Stomach smooth muscle (tissue), 2 donors: ENCODE data around the gene CXXC5.

Experiments
- H3K27ac ChIP-seq: one replicate; pipeline ENCODE4 v1.7.0; 2013; ENCODE audit warnings: mild to moderate bottlenecking, low read length, inconsistent platforms
- H3K27me3 ChIP-seq, 2 donors: one replicate each; pipeline ENCODE4 v1.7.0; 2013; ENCODE audit warnings: low read length in 2 of 2; ENCODE audit not compliant: insufficient read depth in 2 of 2, control insufficient read depth in 1 of 2
- H3K36me3 ChIP-seq, 2 donors: one replicate each; pipeline ENCODE4 v1.7.0; 2013; ENCODE audit warnings: low read length in 2 of 2; ENCODE audit not compliant: control insufficient read depth in 2 of 2, insufficient read depth in 2 of 2
- H3K4me1 ChIP-seq: one replicate; pipeline ENCODE4 v1.7.0; 2013; ENCODE audit warnings: low read length; ENCODE audit not compliant: control insufficient read depth, insufficient read depth
- H3K4me3 ChIP-seq, 2 donors: one replicate each; pipeline ENCODE4 v1.7.0; 2013; ENCODE audit warnings: low read length in 2 of 2
- H3K9ac ChIP-seq, 2 donors: one replicate each; pipeline ENCODE4 v1.7.0; 2013; ENCODE audit warnings: low read length in 2 of 2, mild to moderate bottlenecking in 1 of 2
- H3K9me3 ChIP-seq, 2 donors: one replicate each; pipeline ENCODE4 v1.7.0; 2013; ENCODE audit warnings: low read length in 2 of 2; ENCODE audit not compliant: control insufficient read depth in 2 of 2
- donor health status: healthy.
- donor health status: Pancreatic carcinoma.

The CXXC5 gene

DNA sequence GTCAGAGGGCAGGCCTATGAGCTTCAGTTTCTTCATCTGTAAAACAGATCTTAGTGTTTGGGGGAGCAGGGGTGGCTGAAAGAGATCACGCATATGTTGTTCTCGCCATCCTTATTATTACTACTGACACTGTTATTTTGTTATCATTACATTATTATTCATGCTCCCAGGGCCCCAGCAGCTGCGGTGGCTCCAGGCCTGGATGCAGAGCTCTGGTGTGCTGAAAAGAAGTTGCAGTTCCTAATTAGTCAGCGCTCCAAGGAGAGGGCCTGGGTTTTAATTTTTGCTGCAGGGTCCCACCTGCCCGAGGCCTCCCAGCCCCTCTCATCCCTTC, 19.5 kb downstream of the CXXC5 start:
- peaks cover 2 to 3% of the 10 kb centered on the region in 2 donors for H3K36me3 ChIP-seq
- H3K9ac ChIP-seq: peak overlapping the region; percentile 75 to 93
- H3K27ac ChIP-seq: peak overlapping the region; percentile 89
- peak overlapping the region; percentile 54 to 72 for H3K4me3 ChIP-seq
- peaks cover 60% of the 10 kb centered on the region for H3K4me1 ChIP-seq
- no peaks in the 10 kb centered on the region for H3K9me3 ChIP-seq
- H3K27me3 ChIP-seq: no peaks in the 10 kb centered on the region

DNA sequence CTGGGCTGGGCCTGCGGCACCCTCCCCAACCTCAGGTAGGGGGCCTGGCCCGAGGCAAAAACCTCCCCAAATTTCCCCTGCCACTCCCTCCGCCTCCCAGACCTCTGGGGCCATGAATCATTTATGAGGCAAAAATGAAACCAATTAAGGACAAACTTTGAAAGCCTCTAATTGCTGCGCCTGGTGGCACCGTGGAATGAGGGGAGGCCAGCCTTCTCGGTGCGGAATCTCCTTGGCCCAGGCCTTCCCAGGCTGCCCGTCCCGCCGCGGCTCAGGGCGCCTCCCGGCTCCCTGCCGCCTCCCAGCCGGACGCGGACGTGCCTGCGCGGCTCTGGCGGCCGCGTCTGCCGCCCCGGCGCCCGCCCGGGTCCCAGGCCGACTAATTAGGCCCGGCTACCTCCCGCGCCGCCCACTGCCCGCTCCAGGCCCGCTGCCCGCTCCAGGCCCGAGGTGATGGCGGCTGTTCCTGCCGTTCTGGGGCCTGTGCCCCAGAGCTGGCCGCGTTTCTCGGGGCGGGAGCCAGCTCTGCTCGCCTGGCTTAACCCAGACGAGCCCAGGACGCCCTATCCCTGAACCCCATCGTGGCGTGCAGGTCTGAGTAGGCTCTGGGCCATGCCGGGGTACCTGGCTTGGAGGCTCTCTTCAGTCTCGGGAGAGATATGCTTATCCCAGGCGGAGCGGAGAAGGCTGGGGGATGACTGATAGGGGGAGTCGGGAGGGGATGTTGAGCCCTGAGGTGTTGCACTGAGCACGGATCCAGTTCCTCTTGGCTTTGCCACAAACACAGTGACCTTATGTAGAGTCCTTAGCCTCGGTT, 20.1 kb downstream of the CXXC5 start:
- Histone ChIP-seq H3K9me3 (no peaks in the 10 kb centered on the region), H3K4me1 (peaks cover 63% of the 10 kb centered on the region), H3K9ac (peak overlapping the region; percentile 75 to 93), H3K4me3 (peak overlapping the region; percentile 54 to 72), H3K36me3 (peaks cover 2 to 3% of the 10 kb centered on the region in 2 donors), H3K27ac (peak overlapping the region; percentile 89), H3K27me3 (no peaks in the 10 kb centered on the region)

DNA sequence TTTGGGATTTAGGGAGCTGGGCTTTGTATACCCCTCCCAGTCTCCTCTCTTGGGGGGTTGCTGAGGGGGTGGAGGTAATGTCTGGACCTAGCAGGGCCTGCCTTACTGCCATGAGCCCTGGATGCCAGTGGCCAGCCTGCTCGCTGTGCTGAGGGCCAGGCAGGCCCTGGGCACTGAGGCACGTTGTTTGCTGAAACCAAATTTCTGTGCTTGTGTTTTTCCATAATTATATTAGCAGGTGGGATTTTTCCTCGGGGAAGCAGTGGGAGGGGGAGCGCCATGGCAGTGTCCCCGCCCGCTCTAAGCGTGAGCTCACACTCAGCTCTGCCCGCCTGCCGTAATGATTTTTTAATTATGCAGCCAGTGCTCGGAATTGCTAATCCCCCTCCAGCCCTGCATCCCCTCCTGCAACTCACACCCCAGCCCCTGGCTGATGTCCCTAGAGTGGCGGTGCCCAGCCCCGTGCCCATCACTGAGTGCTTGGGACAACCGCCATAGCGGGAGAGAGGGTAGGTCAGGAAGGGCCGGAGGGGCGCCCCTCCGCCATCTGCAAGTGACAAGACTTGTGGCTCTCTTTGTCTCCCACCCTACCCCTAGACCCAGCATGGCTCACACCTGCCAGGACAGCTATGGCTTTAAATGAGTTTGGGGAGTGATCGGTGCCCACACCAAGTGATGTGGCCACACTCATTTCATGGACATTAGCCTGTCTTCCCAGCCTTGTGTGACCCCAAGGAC, 20.9 kb downstream of the CXXC5 start:
- peaks cover 63% of the 10 kb centered on the region for H3K4me1 ChIP-seq
- no peaks in the 10 kb centered on the region for H3K27me3 ChIP-seq
- H3K36me3 ChIP-seq: peaks cover 0 to 3% of the 10 kb centered on the region in 2 donors
- peak overlapping the region; percentile 89 for H3K27ac ChIP-seq
- H3K9me3 ChIP-seq: no peaks in the 10 kb centered on the region
- H3K4me3 ChIP-seq: peak overlapping the region; percentile 54 to 72
- H3K9ac ChIP-seq: peak overlapping the region; percentile 75 to 93

DNA sequence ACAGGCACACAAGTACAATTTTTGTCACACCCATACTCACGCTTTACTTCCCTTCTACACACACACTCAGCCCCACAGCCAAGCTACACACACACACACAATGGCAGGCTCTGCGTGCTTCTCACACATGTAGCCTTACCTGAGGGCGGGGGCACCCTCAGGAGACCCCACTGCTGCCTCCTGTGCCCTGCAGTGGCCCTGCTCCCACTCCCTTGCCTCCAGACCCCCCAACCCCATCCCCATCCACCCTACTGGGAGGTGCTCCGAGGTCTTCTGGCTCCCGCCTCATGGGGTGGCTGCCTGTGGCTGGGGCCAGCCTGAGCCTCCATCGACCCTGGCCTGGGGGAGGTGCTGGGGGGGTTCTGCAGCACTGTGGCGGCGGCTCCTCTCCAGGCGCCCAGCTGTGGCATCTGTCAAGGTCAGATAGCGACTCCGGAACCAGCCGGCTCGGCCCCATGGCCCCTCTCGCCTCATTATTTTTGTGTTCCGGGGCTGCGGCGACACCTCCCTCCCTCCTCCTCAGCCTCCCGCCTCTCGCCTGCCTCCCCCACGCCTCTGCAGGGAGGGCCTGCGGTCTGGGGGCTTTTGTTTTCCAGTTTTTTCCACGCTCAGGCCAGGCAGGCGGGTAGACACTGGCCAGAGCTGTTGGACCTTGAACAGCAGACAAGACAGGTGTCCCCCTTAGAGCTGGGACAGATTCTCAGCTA, 21.7 kb downstream of the CXXC5 start:
- peaks cover 68% of the 10 kb centered on the region for H3K4me1 ChIP-seq
- no peaks in the 10 kb centered on the region for H3K9me3 ChIP-seq
- H3K4me3 ChIP-seq: no peak overlapping the region
- peaks cover 0 to under 1% of the 10 kb centered on the region in 2 donors for H3K36me3 ChIP-seq
- H3K9ac ChIP-seq: no peak overlapping the region
- H3K27me3 ChIP-seq: no peaks in the 10 kb centered on the region
- peak overlapping the region; percentile 89 for H3K27ac ChIP-seq

DNA sequence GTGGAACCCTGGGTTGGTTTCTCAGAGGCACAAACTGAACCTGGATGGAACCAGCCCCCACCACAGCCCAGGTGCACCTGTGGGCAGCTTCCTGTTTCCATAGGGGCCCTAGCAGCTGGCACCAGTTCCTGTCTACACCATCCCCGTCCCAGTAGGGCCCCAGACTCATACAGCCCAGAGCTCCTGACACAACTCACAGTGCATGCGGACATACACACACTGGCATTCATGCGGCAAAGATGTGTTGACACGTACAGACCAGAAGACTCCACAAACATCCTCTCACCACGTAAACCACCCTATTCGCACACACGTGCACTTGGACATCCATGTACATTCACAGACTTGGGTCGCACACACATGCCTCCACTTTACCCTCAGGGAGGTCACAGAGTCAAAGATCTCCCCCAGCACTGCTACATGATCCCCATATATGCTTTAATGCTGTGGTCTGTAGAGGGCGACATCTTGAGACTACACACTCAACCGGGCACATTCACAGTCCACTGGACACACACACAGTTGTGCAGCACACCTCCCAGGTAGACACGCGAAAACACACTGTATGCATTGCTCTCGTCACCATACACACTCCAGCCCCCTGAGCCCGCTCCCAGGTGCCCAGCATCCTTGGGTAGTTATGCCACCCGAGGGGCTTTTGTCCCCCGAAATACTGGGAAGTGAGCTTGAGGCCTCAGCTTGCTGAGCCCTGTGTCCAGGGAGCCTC, 22.4 kb downstream of the CXXC5 start:
- Histone ChIP-seq H3K36me3 (no peaks in the 10 kb centered on the region), H3K4me1 (peaks cover 75% of the 10 kb centered on the region), H3K9me3 (no peaks in the 10 kb centered on the region), H3K27ac (no peak overlapping the region), H3K9ac (no peak overlapping the region), H3K4me3 (no peak overlapping the region), H3K27me3 (no peaks in the 10 kb centered on the region)

DNA sequence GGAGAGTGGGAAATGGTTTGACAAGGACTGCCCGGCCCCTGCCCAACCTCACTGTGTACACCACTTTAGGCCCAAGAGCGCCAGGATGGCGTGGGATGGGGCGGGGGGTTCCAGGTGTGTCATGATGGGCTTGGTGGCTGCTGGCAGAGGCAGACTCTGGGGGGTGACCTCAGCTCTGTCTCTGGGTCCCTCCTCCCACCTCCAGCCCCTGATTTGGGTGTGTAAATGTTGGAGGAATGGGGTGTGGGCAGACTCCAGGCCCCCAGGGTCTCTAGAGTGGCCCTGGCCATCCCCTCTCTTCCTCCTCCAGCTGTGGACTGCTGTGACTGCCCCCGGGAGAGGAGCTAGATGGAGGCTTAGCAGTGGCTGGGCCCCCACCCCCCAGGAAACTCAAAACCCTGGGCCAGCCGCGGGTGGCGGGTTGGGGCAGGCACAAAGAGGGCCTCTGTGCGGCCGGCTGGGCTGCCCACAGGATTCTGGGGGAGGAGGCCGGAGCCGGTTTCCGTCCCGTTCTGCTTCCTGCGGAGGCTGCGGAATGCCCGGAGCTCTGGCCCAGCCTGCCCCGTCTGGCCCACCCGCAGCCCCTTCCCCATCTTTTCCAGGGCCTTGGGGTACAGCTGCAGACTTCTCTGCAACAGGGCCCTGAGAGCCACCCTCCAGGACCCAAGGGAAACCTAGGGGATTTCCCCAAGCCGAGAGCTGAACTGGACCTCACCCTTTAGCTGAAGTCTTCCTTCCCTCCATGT, 23.1 kb downstream of the CXXC5 start:
- Histone ChIP-seq H3K9me3 (no peaks in the 10 kb centered on the region), H3K36me3 (no peaks in the 10 kb centered on the region), H3K9ac (peak overlapping the region in 1 of 2 donors; percentile 21), H3K27ac (no peak overlapping the region), H3K4me1 (peaks cover 74% of the 10 kb centered on the region), H3K27me3 (no peaks in the 10 kb centered on the region), H3K4me3 (peak overlapping the region in 1 of 2 donors; percentile 40)

DNA sequence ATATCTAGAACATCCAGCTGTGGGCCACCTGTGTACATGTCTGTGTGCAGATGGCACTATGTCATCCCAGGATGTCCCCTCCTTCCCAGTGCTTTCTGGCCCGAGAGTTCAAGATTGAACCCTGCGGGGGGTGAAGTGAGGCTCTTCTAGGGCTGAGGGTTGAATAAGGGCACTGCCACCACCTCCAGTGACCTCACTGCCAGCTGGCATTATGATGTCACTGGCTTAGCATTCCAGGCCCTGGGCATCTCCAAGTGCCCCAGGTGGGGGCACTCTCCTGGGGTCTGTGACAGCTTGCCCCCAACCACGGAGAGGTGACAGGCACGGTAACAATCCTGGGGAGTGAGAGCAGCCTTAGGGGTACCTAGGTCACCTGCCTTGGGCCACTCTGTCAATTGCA, 27.1 kb downstream of the CXXC5 start:
- H3K4me1 ChIP-seq: peaks cover 65% of the 10 kb centered on the region
- H3K27me3 ChIP-seq: no peaks in the 10 kb centered on the region
- H3K4me3 ChIP-seq: no peak overlapping the region
- no peak overlapping the region for H3K9ac ChIP-seq
- H3K36me3 ChIP-seq: peaks cover 0 to under 1% of the 10 kb centered on the region in 2 donors
- H3K27ac ChIP-seq: peak overlapping the region; percentile 18
- no peaks in the 10 kb centered on the region for H3K9me3 ChIP-seq

DNA sequence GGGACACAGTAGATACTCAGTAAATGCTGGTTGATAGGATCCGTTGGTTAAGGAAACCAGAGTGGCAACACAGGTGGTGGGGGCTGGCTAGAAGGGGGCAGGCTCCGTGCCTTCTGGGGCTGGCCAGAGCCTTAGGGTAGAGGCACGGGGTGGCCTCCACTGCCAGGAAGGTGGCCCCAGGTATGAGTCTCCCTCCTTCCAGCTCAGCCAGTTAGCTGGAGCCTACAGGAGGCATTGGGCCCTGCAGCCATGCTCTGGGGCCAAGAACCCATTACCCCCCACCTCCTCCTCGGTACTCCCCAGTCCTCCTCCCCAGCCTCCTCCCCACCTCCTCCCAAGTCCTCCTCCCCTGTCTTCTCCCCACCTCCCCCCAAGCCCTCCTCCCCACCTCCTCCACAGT, 27.7 kb downstream of the CXXC5 start:
- Histone ChIP-seq H3K9me3 (no peaks in the 10 kb centered on the region), H3K27me3 (no peaks in the 10 kb centered on the region), H3K9ac (no peak overlapping the region), H3K4me3 (no peak overlapping the region), H3K4me1 (peaks cover 59% of the 10 kb centered on the region), H3K36me3 (peaks cover 0 to 4% of the 10 kb centered on the region in 2 donors), H3K27ac (no peak overlapping the region)

DNA sequence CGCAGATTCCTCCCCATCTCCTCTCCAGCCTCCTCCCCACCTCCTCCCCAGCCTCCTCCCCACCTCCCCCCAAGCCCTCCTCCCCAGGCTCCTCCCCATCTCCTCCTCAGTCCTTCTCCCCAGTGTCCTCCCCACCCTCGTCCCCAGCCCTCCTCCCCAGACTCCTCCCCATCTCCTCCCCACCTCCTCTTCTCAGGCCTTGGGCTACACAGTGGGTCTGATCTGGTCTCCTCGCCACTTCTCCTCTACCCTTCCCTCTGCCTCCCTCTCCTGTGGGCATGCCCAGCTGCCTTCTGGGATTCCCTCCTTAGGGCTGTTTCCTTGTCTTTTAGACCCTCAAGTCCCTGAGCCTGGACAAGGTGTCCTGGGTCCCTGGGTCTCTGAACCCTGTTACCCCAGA, 28.3 kb downstream of the CXXC5 start:
- H3K36me3 ChIP-seq: peaks cover under 1 to 8% of the 10 kb centered on the region in 2 donors
- no peaks in the 10 kb centered on the region for H3K27me3 ChIP-seq
- peak overlapping the region; percentile 55 for H3K27ac ChIP-seq
- H3K4me3 ChIP-seq: no peak overlapping the region
- H3K9ac ChIP-seq: peak overlapping the region in 1 of 2 donors; percentile 27
- H3K4me1 ChIP-seq: peaks cover 53% of the 10 kb centered on the region
- no peaks in the 10 kb centered on the region for H3K9me3 ChIP-seq
